H1 (cell line): ENCODE data around the gene PCDHA12. TPM values are rescaled to one million over a fixed set of nuclear protein-coding genes. Genes with fewer than 3 reads are reported as not detected.

Experiments used
- CTCF ChIA-PET: fragments of 300-600 bp; sonication (Branson Sonifier 250); formaldehyde crosslinking; loops from one replicate; lab custom pipeline; 2021; ENCODE audit not compliant: partially characterized antibody; lab: Charles Lee
- POLR2A ChIA-PET: fragments of 300-600 bp; sonication (Branson Sonifier 250); formaldehyde crosslinking; loops from one replicate; lab custom pipeline; 2021; ENCODE audit warnings: inconsistent platforms; ENCODE audit not compliant: partially characterized antibody; lab: Charles Lee
- DNase-seq, 2 experiments: peaks; one replicate each; pipeline versions ENCODE4 v3.0.0 to v3.0.0-alpha.2; 2010 to 2022; ENCODE audit warnings: low spot score in 2 of 2, low read depth in 1 of 2, mixed read lengths in 1 of 2
- FAIRE-seq: peaks from 2 replicates; lab custom pipeline; 2011; peaks lifted over from hg19 to GRCh38; lab: Jason Lieb, UNC
- H2AFZ ChIP-seq: 2 replicates; pipeline ENCODE4 v1.8.1; 2012; ENCODE audit warnings: low read length, inconsistent platforms
- H2AK5ac ChIP-seq: 2 replicates; pipeline ENCODE4 v1.6.1; 2013; ENCODE audit warnings: low read depth, low read length
- H2BK120ac ChIP-seq: replicated peaks from 2 replicates; pipeline ENCODE3; 2013; ENCODE audit warnings: low read depth, low read length, inconsistent platforms
- H2BK12ac ChIP-seq: 2 replicates; pipeline ENCODE4 v1.6.1; 2013; ENCODE audit warnings: low read depth, low read length
- H2BK15ac ChIP-seq: 2 replicates; pipeline ENCODE4 v1.6.1; 2013; ENCODE audit warnings: low read length
- H2BK20ac ChIP-seq: 2 replicates; pipeline ENCODE4 v1.6.1; 2013; ENCODE audit warnings: low read length
- H2BK5ac ChIP-seq: 2 replicates; pipeline ENCODE4 v1.6.1; 2013; ENCODE audit warnings: low read depth, low read length
- H3K14ac ChIP-seq: 2 replicates; pipeline ENCODE4 v1.6.1; 2013; ENCODE audit warnings: inconsistent platforms; ENCODE audit not compliant: insufficient read length
- H3K18ac ChIP-seq: 2 replicates; pipeline ENCODE4 v1.6.1; 2013; ENCODE audit warnings: low read length; ENCODE audit errors: extremely low read depth
- H3K23ac ChIP-seq: 2 replicates; pipeline ENCODE4 v1.6.1; 2013; ENCODE audit warnings: inconsistent platforms; ENCODE audit not compliant: insufficient read length
- H3K23me2 ChIP-seq: 2 replicates; pipeline ENCODE4 v1.6.1; 2013; ENCODE audit warnings: low read depth, low read length
- H3K27ac ChIP-seq: 2 replicates; pipeline ENCODE4 v1.6.1; 2011; ENCODE audit warnings: low read depth, low read length, inconsistent platforms
- H3K27me3 ChIP-seq, 4 experiments: replicated peaks in 1 of 4; 1 replicate in 1 of 4; 2 replicates in 3 of 4; pipeline versions ENCODE4 v1.6.1 to v1.8.1; 2011 to 2013; ENCODE audit warnings: low read length in 3 of 4, mild to moderate bottlenecking in 3 of 4, inconsistent platforms in 2 of 4, mixed read lengths in 2 of 4, moderate library complexity in 1 of 4; ENCODE audit not compliant: control insufficient read depth in 3 of 4, insufficient read depth in 3 of 4; ENCODE audit errors: extremely low read depth in 1 of 4
- H3K36me3 ChIP-seq, 4 experiments: 2 replicates each; pipeline versions ENCODE4 v1.6.1 to v1.8.1; 2011 to 2013; ENCODE audit warnings: mild to moderate bottlenecking in 4 of 4, low read length in 3 of 4, moderate library complexity in 2 of 4, control low read depth in 1 of 4, inconsistent platforms in 1 of 4; ENCODE audit not compliant: insufficient read depth in 4 of 4, control insufficient read depth in 2 of 4
- H3K4ac ChIP-seq: replicated peaks from 2 replicates; pipeline ENCODE3; 2013; ENCODE audit warnings: low read length, low read depth, mixed read lengths, inconsistent platforms; ENCODE audit not compliant: insufficient read length
- H3K4me1 ChIP-seq, 4 experiments: replicated peaks in 1 of 4; 1 replicate in 1 of 4; 2 replicates in 3 of 4; pipeline versions ENCODE4 v1.6.1 to v1.8.1; 2011 to 2013; ENCODE audit warnings: low read length in 3 of 4, inconsistent platforms in 2 of 4, mixed read lengths in 1 of 4; ENCODE audit not compliant: insufficient read depth in 4 of 4, control insufficient read depth in 3 of 4
- H3K4me2 ChIP-seq, 2 experiments: 2 replicates each; pipeline versions ENCODE4 v1.6.1 to v1.8.1; 2011 to 2013; ENCODE audit warnings: low read depth in 2 of 2, low read length in 2 of 2, control low read depth in 1 of 2, inconsistent platforms in 1 of 2, mild to moderate bottlenecking in 1 of 2; ENCODE audit not compliant: insufficient read depth in 1 of 2
- H3K4me3 ChIP-seq, 4 experiments: fragments of 200-600, 300-600 bp in 1 of 4; sonication (generic), shearing (Covaris generic), sonication (Bioruptor Twin) in 1 of 4; 2 replicates each; pipeline versions ENCODE4 v1.5.1 to v1.8.1; 2011 to 2016; ENCODE audit warnings: low read length in 4 of 4, low read depth in 3 of 4, control low read depth in 2 of 4, inconsistent platforms in 2 of 4, mild to moderate bottlenecking in 2 of 4, mixed read lengths in 1 of 4, moderate library complexity in 1 of 4; ENCODE audit not compliant: insufficient read depth in 2 of 4; ENCODE audit errors: extremely low read depth in 1 of 4
- H3K56ac ChIP-seq: replicated peaks from 2 replicates; pipeline ENCODE3; 2013; ENCODE audit warnings: low read depth, mild to moderate bottlenecking, mixed read lengths, low read length, inconsistent platforms; ENCODE audit not compliant: insufficient read length
- H3K79me1 ChIP-seq: 2 replicates; pipeline ENCODE4 v1.6.1; 2013; ENCODE audit warnings: low read depth, low read length, control low read depth
- H3K79me2 ChIP-seq, 2 experiments: 2 replicates each; pipeline versions ENCODE4 v1.6.1 to v1.8.1; 2012 to 2013; ENCODE audit warnings: low read length in 2 of 2, mild to moderate bottlenecking in 2 of 2, inconsistent platforms in 1 of 2; ENCODE audit not compliant: insufficient read depth in 2 of 2, control insufficient read depth in 1 of 2
- H3K9ac ChIP-seq, 4 experiments: replicated peaks in 1 of 4; 1 replicate in 1 of 4; 2 replicates in 3 of 4; pipeline versions ENCODE4 v1.6.1 to v1.8.1; 2011 to 2013; ENCODE audit warnings: low read depth in 3 of 4, low read length in 3 of 4, control low read depth in 2 of 4, mild to moderate bottlenecking in 2 of 4, moderate library complexity in 2 of 4, inconsistent platforms in 1 of 4; ENCODE audit errors: extremely low read depth in 1 of 4
- H3K9me3 ChIP-seq, 2 experiments: 2 replicates each; pipeline versions ENCODE4 v1.6.1 to v1.8.1; 2012 to 2013; ENCODE audit warnings: mild to moderate bottlenecking in 2 of 2, moderate library complexity in 2 of 2, control low read depth in 1 of 2, inconsistent platforms in 1 of 2, low read depth in 1 of 2, low read length in 1 of 2, mixed read lengths in 1 of 2; ENCODE audit not compliant: insufficient read depth in 2 of 2
- H4K20me1 ChIP-seq, 2 experiments: replicated peaks in 1 of 2; 2 replicates each; pipeline versions ENCODE3 to v1.8.1; 2011 to 2013; ENCODE audit warnings: inconsistent platforms in 2 of 2, low read length in 2 of 2, mild to moderate bottlenecking in 1 of 2; ENCODE audit not compliant: insufficient read depth in 2 of 2, control insufficient read depth in 1 of 2
- H4K5ac ChIP-seq: 2 replicates; pipeline ENCODE4 v1.6.1; 2013; ENCODE audit warnings: low read length, low read depth, mixed read lengths, inconsistent platforms; ENCODE audit not compliant: insufficient read length
- H4K8ac ChIP-seq: 2 replicates; pipeline ENCODE4 v1.8.0; 2013; ENCODE audit warnings: mild to moderate bottlenecking, moderate library complexity, low read length, inconsistent platforms; ENCODE audit not compliant: insufficient read depth; ENCODE audit errors: extremely low read depth
- H4K91ac ChIP-seq: replicated peaks from 2 replicates; pipeline ENCODE3; 2013; ENCODE audit warnings: low read length, mixed read lengths, inconsistent platforms; ENCODE audit not compliant: insufficient read length
- CEBPB ChIP-seq: IDR thresholded peaks from 2 replicates; pipeline ENCODE4 v1.6.1; 2012; ENCODE audit warnings: low read depth, low read length
- NRF1 ChIP-seq: IDR thresholded peaks from 2 replicates; pipeline ENCODE4 v1.6.1; 2011; ENCODE audit warnings: mild to moderate bottlenecking, low read depth, low read length, improper control_type of control experiment
- WGBS, 2 experiments: shearing (Covaris generic) in 1 of 2; methylation state at CpG; one replicate each; pipeline versions ENCODE4 v1.1.6 to v1.1.7; 2013 to 2015; ENCODE audit warnings: low lambda C conversion rate in 2 of 2, mixed read lengths in 2 of 2, inconsistent platforms in 1 of 2, low coverage in 1 of 2, missing lambda C conversion rate in 1 of 2; ENCODE audit not compliant: insufficient replicate concordance in 2 of 2, insufficient coverage in 1 of 2, insufficient read length in 1 of 2; ENCODE audit errors: extremely low coverage in 1 of 2, missing lambda C conversion rate in 1 of 2; 5-methylcytosine and 5-hydroxymethylcytosine counted together
- polyA plus RNA-seq, 7 experiments: library from polyadenylated mRNA; depleted of rRNA in 3 of 7; stranded (reverse) in 5 of 7; unstranded in 2 of 7; fragments of >200 nt in 5 of 7; fragments of 200-250 nt in 2 of 7; gene quantifications; 1 replicate in 5 of 7; 2 replicates in 1 of 7; 4 replicates in 1 of 7; pipeline versions ENCODE4 v1.2.1 to v1.2.3, GENCODE V29; 2011 to 2013; ENCODE audit warnings: missing spikeins in 2 of 7, mixed read lengths in 2 of 7
- total RNA-seq: library from RNA; stranded (reverse); fragmentation: NEBNext Ultra II Directional; extraction: Animal tissue kit (Norgen Biotek cat#: 25700); gene quantifications from 2 replicates; pipeline ENCODE4 v1.2.1, GENCODE V29; 2021
- TF ChIP-seq, protein P1 (sequence below), 3 experiments: IDR thresholded peaks; 1 replicate in 2 of 3; 2 replicates in 1 of 3; pipeline versions ENCODE4 v1.5.1 to v1.6.1; 2011; ENCODE audit warnings: low read length in 3 of 3, mild to moderate bottlenecking in 3 of 3, inconsistent platforms in 2 of 3, low read depth in 1 of 3, moderate library complexity in 1 of 3; ENCODE audit not compliant: insufficient read depth in 1 of 3; ENCODE audit errors: control extremely low read depth in 1 of 3

Gene PCDHA12
- total and polyA plus RNA-seq, 2 of the 8 experiments (the other 6 are each of a cell fraction or from before 2014, with no cell fraction given): 4.2 to 9.3 TPM

DNA sequence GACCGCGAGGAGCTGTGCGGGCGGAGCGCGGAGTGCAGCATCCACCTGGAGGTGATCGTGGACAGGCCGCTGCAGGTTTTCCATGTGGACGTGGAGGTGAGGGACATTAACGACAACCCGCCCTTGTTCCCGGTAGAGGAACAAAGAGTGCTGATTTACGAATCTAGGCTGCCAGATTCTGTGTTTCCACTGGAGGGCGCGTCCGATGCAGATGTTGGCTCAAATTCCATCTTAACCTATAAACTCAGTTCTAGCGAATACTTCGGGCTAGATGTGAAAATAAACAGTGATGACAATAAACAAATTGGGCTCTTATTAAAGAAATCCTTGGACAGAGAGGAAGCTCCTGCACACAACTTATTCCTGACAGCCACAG lies 46.8 kb upstream of the PCDHA12 start:
- Histone ChIP-seq H3K23me2 (no peaks in the 10 kb centered on the region), H2BK120ac (no peak overlapping the region), H4K5ac (no peak overlapping the region), H3K79me2 (no peaks in the 10 kb centered on the region; a peak in 1 of 4 replicates), H3K14ac (no peak overlapping the region), H3K9ac (no peak overlapping the region), H3K4me3 (peak overlapping the region in 1 of 4 experiments; percentile 62; a peak in 2 of 8 replicates), H2BK12ac (no peak overlapping the region), H3K36me3 (peaks cover 0 to 3% (median 0%) of the 10 kb centered on the region in 4 experiments; a peak in 1 of 8 replicates), H3K23ac (no peak overlapping the region), H3K27ac (no peak overlapping the region), H3K4ac (no peak overlapping the region), H3K79me1 (no peaks in the 10 kb centered on the region), H4K91ac (no peak overlapping the region), H3K56ac (no peak overlapping the region), H2AK5ac (no peak overlapping the region), H2BK15ac (no peak overlapping the region), H2BK20ac (no peak overlapping the region), H3K4me2 (no peak overlapping the region; a peak in 1 of 4 replicates), H3K4me1 (no peaks in the 10 kb centered on the region), H3K18ac (no peak overlapping the region; the same call in 1 of the 2 replicates), H2AFZ (no peak overlapping the region), H4K20me1 (peaks cover 0 to 1% of the 10 kb centered on the region in 2 experiments), H4K8ac (no peak overlapping the region), H3K9me3 (peaks cover 0 to 10% of the 10 kb centered on the region in 2 experiments; a peak in 1 of 4 replicates), H2BK5ac (no peak overlapping the region), H3K27me3 (no peaks in the 10 kb centered on the region)
- POLR2A ChIA-PET: interaction anchor here (0.7 to 1.8 kb wide), 9 partner anchors 8 to 266 kb away, joined by 3 to 5 read pairs (median 4); partner anchors contain the start of genes PCDHA1, PCDHA12, PCDHA8 and PCDHB2
- CTCF ChIA-PET: interaction anchor here (0.7 to 6.0 kb wide), 27 partner anchors 8 to 225 kb away, joined by 3 to 58 read pairs (median 5); partner anchors contain the start of genes PCDHA1, PCDHA10, PCDHA11 and PCDHA2
- FAIRE-seq: no peak
- 97% methylated on average over 16 of the region's 18 CpGs; no CpG with 5 or more reads in 1 of the 2 experiments for WGBS, 2 experiments
- TF ChIP-seq CEBPB (no peak), NRF1 (no peak)
- TF ChIP-seq, protein P1, sequence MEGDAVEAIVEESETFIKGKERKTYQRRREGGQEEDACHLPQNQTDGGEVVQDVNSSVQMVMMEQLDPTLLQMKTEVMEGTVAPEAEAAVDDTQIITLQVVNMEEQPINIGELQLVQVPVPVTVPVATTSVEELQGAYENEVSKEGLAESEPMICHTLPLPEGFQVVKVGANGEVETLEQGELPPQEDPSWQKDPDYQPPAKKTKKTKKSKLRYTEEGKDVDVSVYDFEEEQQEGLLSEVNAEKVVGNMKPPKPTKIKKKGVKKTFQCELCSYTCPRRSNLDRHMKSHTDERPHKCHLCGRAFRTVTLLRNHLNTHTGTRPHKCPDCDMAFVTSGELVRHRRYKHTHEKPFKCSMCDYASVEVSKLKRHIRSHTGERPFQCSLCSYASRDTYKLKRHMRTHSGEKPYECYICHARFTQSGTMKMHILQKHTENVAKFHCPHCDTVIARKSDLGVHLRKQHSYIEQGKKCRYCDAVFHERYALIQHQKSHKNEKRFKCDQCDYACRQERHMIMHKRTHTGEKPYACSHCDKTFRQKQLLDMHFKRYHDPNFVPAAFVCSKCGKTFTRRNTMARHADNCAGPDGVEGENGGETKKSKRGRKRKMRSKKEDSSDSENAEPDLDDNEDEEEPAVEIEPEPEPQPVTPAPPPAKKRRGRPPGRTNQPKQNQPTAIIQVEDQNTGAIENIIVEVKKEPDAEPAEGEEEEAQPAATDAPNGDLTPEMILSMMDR (IDR thresholded peaks at IDR 0.05; ENCODE audit: control extremely low read depth in 1 of 3, insufficient read depth in 1 of 3, low read depth in 1 of 3, low read length in 3 of 3): peak; percentile 13 to 32 (median 27); a peak in 3 of 4 replicates
- DNase-seq: peak in 1 of 2 experiments; percentile 56
